Panc1 (cell line): ENCODE data around the gene SNTG2.

Experiments
- POLR2AphosphoS5 ChIP-seq: IDR thresholded peaks from 2 replicates; pipeline ENCODE4 v1.6.1; 2012; ENCODE audit warnings: mild to moderate bottlenecking, low read depth, low read length, moderate library complexity
- REST ChIP-seq, 2 experiments: IDR thresholded peaks; 2 replicates each; pipeline ENCODE4 v1.6.1; 2011 to 2012; ENCODE audit warnings: low read depth in 2 of 2, control low read depth in 1 of 2, low read length in 1 of 2, mild to moderate bottlenecking in 1 of 2, moderate library complexity in 1 of 2; ENCODE audit not compliant: insufficient read depth in 1 of 2
- TF ChIP-seq, protein P1 (sequence below): fragments of 450-650 bp; IDR thresholded peaks from 2 replicates; pipeline ENCODE4 v1.5.1; 2017; ENCODE audit warnings: mild to moderate bottlenecking

GRCh38 chr2:1047485-1047884, 96.8 kb downstream of the SNTG2 start:
- TF ChIP-seq REST (IDR thresholded peaks at IDR 0.05; ENCODE audit: insufficient read depth in 1 of 2, low read depth in 2 of 2, low read length in 1 of 2) (no peak), POLR2AphosphoS5 (no peak)
- TF ChIP-seq, protein P1, sequence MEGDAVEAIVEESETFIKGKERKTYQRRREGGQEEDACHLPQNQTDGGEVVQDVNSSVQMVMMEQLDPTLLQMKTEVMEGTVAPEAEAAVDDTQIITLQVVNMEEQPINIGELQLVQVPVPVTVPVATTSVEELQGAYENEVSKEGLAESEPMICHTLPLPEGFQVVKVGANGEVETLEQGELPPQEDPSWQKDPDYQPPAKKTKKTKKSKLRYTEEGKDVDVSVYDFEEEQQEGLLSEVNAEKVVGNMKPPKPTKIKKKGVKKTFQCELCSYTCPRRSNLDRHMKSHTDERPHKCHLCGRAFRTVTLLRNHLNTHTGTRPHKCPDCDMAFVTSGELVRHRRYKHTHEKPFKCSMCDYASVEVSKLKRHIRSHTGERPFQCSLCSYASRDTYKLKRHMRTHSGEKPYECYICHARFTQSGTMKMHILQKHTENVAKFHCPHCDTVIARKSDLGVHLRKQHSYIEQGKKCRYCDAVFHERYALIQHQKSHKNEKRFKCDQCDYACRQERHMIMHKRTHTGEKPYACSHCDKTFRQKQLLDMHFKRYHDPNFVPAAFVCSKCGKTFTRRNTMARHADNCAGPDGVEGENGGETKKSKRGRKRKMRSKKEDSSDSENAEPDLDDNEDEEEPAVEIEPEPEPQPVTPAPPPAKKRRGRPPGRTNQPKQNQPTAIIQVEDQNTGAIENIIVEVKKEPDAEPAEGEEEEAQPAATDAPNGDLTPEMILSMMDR = peak; percentile 34
